CD14-positive monocyte (primary cell): ENCODE measurements around the gene DCN. TPM values are rescaled to one million over a fixed set of nuclear protein-coding genes. Genes with fewer than 3 reads are reported as not detected.

ENCODE experiments used
- DNase-seq, 3 donors: peaks; one replicate each; pipeline ENCODE4 v3.0.0-alpha.2; 2011 to 2022
- H2AFZ ChIP-seq: 2 replicates; pipeline ENCODE4 v1.6.0; 2012; ENCODE audit warnings: mild to moderate bottlenecking, low read depth, low read length, inconsistent platforms; ENCODE audit not compliant: insufficient read depth, poor library complexity, severe bottlenecking
- H3K27ac ChIP-seq, 2 donors: 1 replicate in 1 of 2; 2 replicates in 1 of 2; pipeline ENCODE4 v1.5.1; 2012 to 2013; ENCODE audit warnings: low read length in 2 of 2, control low read depth in 1 of 2, inconsistent platforms in 1 of 2, low read depth in 1 of 2, mild to moderate bottlenecking in 1 of 2
- H3K27me3 ChIP-seq, 2 donors: one replicate each; pipeline versions ENCODE4 v1.6.0 to v1.6.1; 2011 to 2013; ENCODE audit warnings: low read length in 2 of 2; ENCODE audit not compliant: control insufficient read depth in 2 of 2, insufficient read depth in 2 of 2
- H3K36me3 ChIP-seq, 2 donors: replicated peaks in 1 of 2; 1 replicate in 1 of 2; 2 replicates in 1 of 2; pipeline versions ENCODE4 v1.5.1 to v1.6.1; 2012 to 2013; ENCODE audit warnings: low read length in 2 of 2, control low read depth in 1 of 2, inconsistent platforms in 1 of 2, mild to moderate bottlenecking in 1 of 2; ENCODE audit not compliant: insufficient read depth in 2 of 2, control insufficient read depth in 1 of 2
- H3K4me1 ChIP-seq, 2 donors: 1 replicate in 1 of 2; 2 replicates in 1 of 2; pipeline versions ENCODE4 v1.5.1 to v1.6.1; 2012 to 2013; ENCODE audit warnings: low read length in 2 of 2, control low read depth in 1 of 2, inconsistent platforms in 1 of 2, mild to moderate bottlenecking in 1 of 2, moderate library complexity in 1 of 2; ENCODE audit not compliant: insufficient read depth in 2 of 2, control insufficient read depth in 1 of 2
- H3K4me2 ChIP-seq: replicated peaks from 2 replicates; pipeline ENCODE3; 2012; ENCODE audit warnings: low read length, moderate library complexity, mild to moderate bottlenecking; ENCODE audit not compliant: poor library complexity, severe bottlenecking; ENCODE audit errors: extremely low read depth
- H3K4me3 ChIP-seq, 3 experiments: fragments of 200-600 bp in 1 of 3; sonication (generic) in 1 of 3; replicated peaks in 1 of 3; 1 replicate in 2 of 3; 2 replicates in 1 of 3; pipeline ENCODE4 v1.5.1; 2011 to 2013; ENCODE audit warnings: low read length in 3 of 3, mild to moderate bottlenecking in 3 of 3, control low read depth in 2 of 3, low read depth in 2 of 3, inconsistent platforms in 1 of 3, moderate library complexity in 1 of 3
- H3K79me2 ChIP-seq: 2 replicates; pipeline ENCODE4 v1.6.0; 2012; ENCODE audit warnings: mild to moderate bottlenecking, control low read depth, inconsistent platforms, low read length, moderate library complexity; ENCODE audit not compliant: insufficient read depth
- H3K9ac ChIP-seq: 2 replicates; pipeline ENCODE4 v1.6.0; 2017; ENCODE audit warnings: low read length, mild to moderate bottlenecking; ENCODE audit not compliant: insufficient read depth, poor library complexity, severe bottlenecking
- H3K9me3 ChIP-seq, 2 donors: replicated peaks in 1 of 2; 1 replicate in 1 of 2; 2 replicates in 1 of 2; pipeline versions ENCODE4 v1.5.1 to v1.6.1; 2012 to 2013; ENCODE audit warnings: low read length in 2 of 2, control low read depth in 1 of 2; ENCODE audit not compliant: control insufficient read depth in 1 of 2, insufficient read depth in 1 of 2
- H4K20me1 ChIP-seq: 2 replicates; pipeline ENCODE4 v1.6.0; 2012; ENCODE audit warnings: mild to moderate bottlenecking, low read length, control low read depth, moderate library complexity; ENCODE audit not compliant: insufficient read depth
- H3K27ac Mint-ChIP-seq, 7 donors: one replicate each; pipeline ENCODE4 v1.8.0; 2020; ENCODE audit warnings: mild to moderate bottlenecking in 7 of 7, mixed read lengths in 7 of 7, moderate library complexity in 6 of 7, inconsistent platforms in 2 of 7
- H3K27me3 Mint-ChIP-seq, 3 donors: one replicate each; pipeline ENCODE4 v1.8.0; 2021 to 2022; ENCODE audit warnings: low read depth in 3 of 3, mild to moderate bottlenecking in 3 of 3, mixed read lengths in 3 of 3, moderate library complexity in 3 of 3, inconsistent platforms in 1 of 3
- H3K36me3 Mint-ChIP-seq, 2 donors: one replicate each; pipeline ENCODE4 v1.8.0; 2020; ENCODE audit warnings: mixed read lengths in 2 of 2, inconsistent platforms in 1 of 2, mild to moderate bottlenecking in 1 of 2
- H3K4me1 Mint-ChIP-seq: one replicate; pipeline ENCODE4 v1.8.0; 2020; ENCODE audit warnings: mild to moderate bottlenecking, mixed read lengths
- H3K4me3 Mint-ChIP-seq, 2 donors: one replicate each; pipeline ENCODE4 v1.8.0; 2020; ENCODE audit warnings: mild to moderate bottlenecking in 2 of 2, mixed read lengths in 2 of 2, moderate library complexity in 1 of 2
- H3K9me3 Mint-ChIP-seq, 7 donors: one replicate each; pipeline ENCODE4 v1.8.0; 2020 to 2022; ENCODE audit warnings: mixed read lengths in 7 of 7, mild to moderate bottlenecking in 6 of 7, moderate library complexity in 6 of 7, inconsistent platforms in 2 of 7
- WGBS: methylation state at CpG from one replicate; pipeline ENCODE4 v1.1.5; 2013; ENCODE audit warnings: missing lambda C conversion rate; ENCODE audit not compliant: insufficient coverage; 5-methylcytosine and 5-hydroxymethylcytosine counted together
- intact Hi-C, 2 donors: fragments of 100-400 bp; cut with micrococcal nuclease; formaldehyde crosslinking; loops; one replicate each; pipeline versions ENCODE4 v1.15.0 to v1.15.1; 2023
- polyA plus RNA-seq, 3 donors: library from polyadenylated mRNA; depleted of rRNA in 1 of 3; unstranded in 2 of 3; stranded (reverse) in 1 of 3; fragments of 300-500 nt in 2 of 3; fragments of >200 nt in 1 of 3; fragmentation: Illumina TruSeq in 2 of 3; gene quantifications; 1 replicate in 2 of 3; 2 replicates in 1 of 3; pipeline ENCODE4 v1.2.3, GENCODE V29; 2012 to 2021
- TF ChIP-seq, protein P1 (sequence below): fragments of 200-600 bp; IDR thresholded peaks from one replicate; pipeline ENCODE4 v1.8.0; 2022; ENCODE audit warnings: antibody characterized with exemption, mild to moderate bottlenecking

DCN gene
- polyA plus RNA-seq, 3 donors: not detected

DNA sequence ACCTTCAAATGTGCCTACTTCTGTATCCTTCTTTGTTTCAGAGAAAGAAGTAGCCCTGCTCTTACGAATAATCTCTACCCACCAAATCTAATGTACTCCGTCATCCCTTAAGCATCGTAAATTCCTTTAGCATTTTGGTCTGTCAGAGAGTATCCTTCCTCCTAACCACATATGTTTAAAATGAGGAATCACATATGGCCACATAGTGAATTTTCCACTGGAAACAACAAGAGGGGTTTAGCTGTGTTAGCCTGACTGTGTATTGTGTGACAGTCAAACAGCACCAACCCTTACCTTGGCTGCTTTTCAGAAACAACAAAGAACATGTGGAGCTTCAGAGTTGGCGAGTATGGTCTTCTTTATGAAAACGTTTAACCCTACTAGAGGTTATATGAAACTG, 76.8 kb downstream of the DCN start:
- Mint-ChIP-seq H3K4me1 (peaks cover 3% of the 10 kb centered on the region), H3K4me3 (no peak overlapping the region), H3K27ac (no peak overlapping the region), H3K9me3 (no peaks in the 10 kb centered on the region), H3K36me3 (no peaks in the 10 kb centered on the region), H3K27me3 (peaks cover 0 to 3% (median 0%) of the 10 kb centered on the region in 3 donors)
- no peaks in the 10 kb centered on the region for H3K9me3 ChIP-seq
- no peaks in the 10 kb centered on the region for H4K20me1 ChIP-seq
- no peak overlapping the region for H3K27ac ChIP-seq
- H3K9ac ChIP-seq: no peak overlapping the region
- no peaks in the 10 kb centered on the region for H3K4me1 ChIP-seq
- H3K36me3 ChIP-seq: no peaks in the 10 kb centered on the region
- H3K4me2 ChIP-seq: no peak overlapping the region
- no peak for DNase-seq
- H2AFZ ChIP-seq: no peak overlapping the region
- no peaks in the 10 kb centered on the region for H3K27me3 ChIP-seq
- TF ChIP-seq, protein P1, sequence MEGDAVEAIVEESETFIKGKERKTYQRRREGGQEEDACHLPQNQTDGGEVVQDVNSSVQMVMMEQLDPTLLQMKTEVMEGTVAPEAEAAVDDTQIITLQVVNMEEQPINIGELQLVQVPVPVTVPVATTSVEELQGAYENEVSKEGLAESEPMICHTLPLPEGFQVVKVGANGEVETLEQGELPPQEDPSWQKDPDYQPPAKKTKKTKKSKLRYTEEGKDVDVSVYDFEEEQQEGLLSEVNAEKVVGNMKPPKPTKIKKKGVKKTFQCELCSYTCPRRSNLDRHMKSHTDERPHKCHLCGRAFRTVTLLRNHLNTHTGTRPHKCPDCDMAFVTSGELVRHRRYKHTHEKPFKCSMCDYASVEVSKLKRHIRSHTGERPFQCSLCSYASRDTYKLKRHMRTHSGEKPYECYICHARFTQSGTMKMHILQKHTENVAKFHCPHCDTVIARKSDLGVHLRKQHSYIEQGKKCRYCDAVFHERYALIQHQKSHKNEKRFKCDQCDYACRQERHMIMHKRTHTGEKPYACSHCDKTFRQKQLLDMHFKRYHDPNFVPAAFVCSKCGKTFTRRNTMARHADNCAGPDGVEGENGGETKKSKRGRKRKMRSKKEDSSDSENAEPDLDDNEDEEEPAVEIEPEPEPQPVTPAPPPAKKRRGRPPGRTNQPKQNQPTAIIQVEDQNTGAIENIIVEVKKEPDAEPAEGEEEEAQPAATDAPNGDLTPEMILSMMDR: no peak
- H3K79me2 ChIP-seq: no peaks in the 10 kb centered on the region
- intact Hi-C loops: no loop called here
- no peak overlapping the region for H3K4me3 ChIP-seq
- WGBS: no CpG with 5 or more reads among the region's 5 CpGs

DNA sequence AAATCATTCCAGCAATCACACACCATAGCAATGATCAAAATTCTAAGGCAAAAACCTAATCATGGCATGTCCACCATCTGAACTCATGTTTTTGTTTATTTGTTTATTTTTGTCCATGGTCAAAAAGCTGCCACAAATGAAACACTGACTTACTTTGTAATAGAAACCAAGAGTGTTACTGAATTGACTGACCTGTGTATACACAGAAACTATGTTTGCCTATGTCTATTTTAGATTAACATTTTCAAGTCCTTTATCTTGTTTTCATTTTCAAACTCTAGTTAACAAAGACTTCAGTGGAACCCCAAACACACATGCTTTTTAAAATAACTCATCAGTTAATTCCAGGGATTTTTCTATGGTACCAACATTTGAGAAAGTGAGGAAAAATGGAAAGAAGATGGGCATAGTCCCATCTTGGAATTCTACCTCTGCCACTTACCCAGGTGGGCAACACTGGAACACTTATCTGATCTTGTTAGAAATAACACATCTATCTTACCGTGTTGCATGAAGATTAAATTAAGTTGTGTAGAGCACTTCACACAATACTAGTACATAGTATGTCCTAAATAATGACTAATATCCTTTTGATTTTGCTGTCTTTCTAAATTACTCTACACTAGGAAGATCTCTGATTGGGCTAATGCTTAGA, 77.7 kb downstream of the DCN start:
- Histone ChIP-seq H3K27me3 (no peaks in the 10 kb centered on the region), H3K4me1 (no peaks in the 10 kb centered on the region), H3K9ac (no peak overlapping the region), H3K4me2 (no peak overlapping the region), H2AFZ (no peak overlapping the region), H3K9me3 (no peaks in the 10 kb centered on the region), H3K36me3 (no peaks in the 10 kb centered on the region), H3K79me2 (no peaks in the 10 kb centered on the region), H3K27ac (no peak overlapping the region), H4K20me1 (no peaks in the 10 kb centered on the region), H3K4me3 (no peak overlapping the region)
- H3K27ac Mint-ChIP-seq: no peak overlapping the region
- TF ChIP-seq, protein P1: no peak
- intact Hi-C loops: no loop called here
- H3K36me3 Mint-ChIP-seq: no peaks in the 10 kb centered on the region
- no peak overlapping the region for H3K4me3 Mint-ChIP-seq
- H3K9me3 Mint-ChIP-seq: no peaks in the 10 kb centered on the region
- DNase-seq: no peak
- H3K27me3 Mint-ChIP-seq: peaks cover 0 to 3% (median 0%) of the 10 kb centered on the region in 3 donors
- peaks cover 3% of the 10 kb centered on the region for H3K4me1 Mint-ChIP-seq
- no CpG with 5 or more reads among the region's 1 CpG for WGBS
